Upper lobe of left lung (tissue), 6 donors: ENCODE measurements around the gene WIPF2. TPM values are rescaled to one million over a fixed set of nuclear protein-coding genes. Genes with fewer than 3 reads are reported as not detected.
A peak's percentile ranks its signal among the peaks of the same experiment; 100 is the strongest.

Source experiments
- ATAC-seq, 2 donors: fragments of 200-7000 bp; cut with Tn5 transposase; one replicate each; pipeline ENCODE4 v1.9.1; 2022; ENCODE audit warnings: mild to moderate bottlenecking in 2 of 2, moderate library complexity in 2 of 2; ENCODE audit not compliant: low FRiP score in 2 of 2
- DNase-seq, 2 donors: peaks; one replicate each; pipeline ENCODE4 v3.0.0-alpha.2; 2019 to 2020
- H3K27ac ChIP-seq, 4 donors: fragments of 200-600 bp; sonication (generic); one replicate each; pipeline ENCODE4 v1.5.1; 2016 to 2019
- H3K27me3 ChIP-seq, 4 donors: fragments of 200-600 bp; sonication (generic); one replicate each; pipeline ENCODE4 v1.5.1; 2017 to 2019
- H3K36me3 ChIP-seq, 4 donors: fragments of 200-600 bp; sonication (generic); one replicate each; pipeline ENCODE4 v1.5.1; 2016 to 2019
- H3K4me1 ChIP-seq, 4 donors: fragments of 200-600 bp; sonication (generic); one replicate each; pipeline ENCODE4 v1.5.1; 2018 to 2019
- H3K4me3 ChIP-seq, 4 donors: fragments of 200-600 bp; sonication (generic); one replicate each; pipeline ENCODE4 v1.5.1; 2017 to 2019; ENCODE audit warnings: mild to moderate bottlenecking in 2 of 4, moderate library complexity in 1 of 4
- H3K9me3 ChIP-seq, 4 donors: fragments of 200-600 bp; sonication (generic); one replicate each; pipeline ENCODE4 v1.5.1; 2018 to 2019
- CTCF ChIP-seq, 6 experiments: fragments of 450-650 bp in 4 of 6; fragments of 200-600 bp in 2 of 6; sonication (generic) in 2 of 6; IDR thresholded peaks; one replicate each; pipeline ENCODE4 v1.5.1; 2016 to 2019; ENCODE audit warnings: antibody characterized with exemption in 6 of 6
- EP300 ChIP-seq, 4 donors: sonication (generic); formaldehyde crosslinking; IDR thresholded peaks; one replicate each; pipeline ENCODE4 v1.5.1; 2017; ENCODE audit warnings: antibody characterized with exemption in 4 of 4, control low read depth in 2 of 4
- POLR2A ChIP-seq, 4 donors: fragments of 450-650 bp; IDR thresholded peaks; one replicate each; pipeline ENCODE4 v1.5.1; 2016 to 2017; ENCODE audit warnings: antibody characterized with exemption in 4 of 4, mild to moderate bottlenecking in 2 of 4
- POLR2AphosphoS5 ChIP-seq, 2 donors: sonication (generic); formaldehyde crosslinking; IDR thresholded peaks; one replicate each; pipeline ENCODE4 v1.5.1; 2017; ENCODE audit warnings: antibody characterized with exemption in 2 of 2
- WGBS, 2 donors: methylation state at CpG; one replicate each; pipeline ENCODE4 v1.1.5; 2017 to 2018; 5-methylcytosine and 5-hydroxymethylcytosine counted together
- total RNA-seq, 6 donors: library from RNA; depleted of rRNA in 4 of 6; stranded (reverse); fragments of >200 nt in 4 of 6; gene quantifications; one replicate each; pipeline versions ENCODE4 v1.1.0 to v1.2.1, GENCODE V29; 2016 to 2021
- donor health status: DM: no; HTN: no; CAD: no; lungs with moderate emphysema.
- donor health status: DM: no; HTN: yes; CAD: no; lungs with severe emphysema.

Gene WIPF2
- total RNA-seq, 6 donors from 2014 or later = 19.9 to 39.8 (median 26.2) TPM

- H3K4me1 ChIP-seq = peaks cover 14 to 21% (median 17%) of the 10 kb centered on the region in 4 donors
- DNase-seq = peak; percentile 83 to 97
- H3K36me3 ChIP-seq = peaks cover 0 to 31% (median 7%) of the 10 kb centered on the region in 4 donors
- H3K27ac ChIP-seq = peak within 1 kb of the TSS; percentile 52 to 74 (median 58)
- peak within 1 kb of the TSS in 3 of 4 donors; percentile 36 to 58 (median 54) for H3K4me3 ChIP-seq
- TF ChIP-seq EP300 (IDR thresholded peaks at IDR 0.05) (no peak), POLR2AphosphoS5 (IDR thresholded peaks at IDR 0.05) (no peak), POLR2A (IDR thresholded peaks at IDR 0.05) (peak in 1 of 4 donors; percentile 41), CTCF (IDR thresholded peaks at IDR 0.05) (no peak)
- ATAC-seq = peak; percentile 82 to 90
- WGBS, 2 donors = 5 to 6% methylated on average over 25 to 44 of the region's 57 CpGs
- H3K27me3 ChIP-seq = no peaks in the 10 kb centered on the region
- no peaks in the 10 kb centered on the region for H3K9me3 ChIP-seq
These were observed 41.7 kb upstream of the WIPF2 start, which contains the start of gene RAPGEFL1 for GRCh38 chr17:40177275-40177874. TSS of gene RAPGEFL1 (plus strand) at chr17:40177470. CDS start at chr17:40177862, 392 bp downstream.

- Histone ChIP-seq H3K27ac (peak overlapping the region in 2 of 4 donors; percentile 2 to 5), H3K4me3 (peak overlapping the region in 3 of 4 donors; percentile 36 to 58 (median 54)), H3K9me3 (no peaks in the 10 kb centered on the region), H3K27me3 (no peaks in the 10 kb centered on the region), H3K4me1 (peaks cover 14 to 21% (median 17%) of the 10 kb centered on the region in 4 donors), H3K36me3 (peaks cover 0 to 26% (median 3%) of the 10 kb centered on the region in 4 donors)
- DNase-seq = no peak
- WGBS, 2 donors = 30 to 67% methylated on average over 2 to 34 of the region's 46 CpGs
- TF ChIP-seq POLR2A (IDR thresholded peaks at IDR 0.05) (no peak), CTCF (IDR thresholded peaks at IDR 0.05) (no peak), POLR2AphosphoS5 (IDR thresholded peaks at IDR 0.05) (no peak), EP300 (IDR thresholded peaks at IDR 0.05) (no peak)
- no peak for ATAC-seq
These were observed 41.0 kb upstream of the WIPF2 start for GRCh38 chr17:40178021-40178601.

GRCh38 chr17:40178660-40179059 lies 40.4 kb upstream of the WIPF2 start:
- H3K27ac ChIP-seq = no peak overlapping the region
- peaks cover 14 to 21% (median 17%) of the 10 kb centered on the region in 4 donors for H3K4me1 ChIP-seq
- WGBS, 2 donors = 99 to 100% methylated on average over 4 to 7 of the region's 7 CpGs
- DNase-seq (no peak), ATAC-seq (no peak)
- no peak overlapping the region for H3K4me3 ChIP-seq
- TF ChIP-seq CTCF (IDR thresholded peaks at IDR 0.05) = no peak
- TF ChIP-seq EP300 (IDR thresholded peaks at IDR 0.05) = no peak
- TF ChIP-seq POLR2A (IDR thresholded peaks at IDR 0.05) = no peak
- no peak for TF ChIP-seq POLR2AphosphoS5 (IDR thresholded peaks at IDR 0.05)
- peaks cover 0 to 20% (median 3%) of the 10 kb centered on the region in 4 donors for H3K36me3 ChIP-seq
- no peaks in the 10 kb centered on the region for H3K27me3 ChIP-seq
- H3K9me3 ChIP-seq = no peaks in the 10 kb centered on the region

GRCh38 chr17:40179923-40180659 lies 39.0 kb upstream of the WIPF2 start:
- Histone ChIP-seq H3K36me3 (peaks cover 0 to 6% (median 0%) of the 10 kb centered on the region in 4 donors), H3K27me3 (no peaks in the 10 kb centered on the region), H3K9me3 (no peaks in the 10 kb centered on the region), H3K4me1 (peaks cover 14 to 21% (median 18%) of the 10 kb centered on the region in 4 donors), H3K4me3 (no peak overlapping the region), H3K27ac (peak overlapping the region in 1 of 4 donors; percentile 49)
- WGBS, 2 donors = 83 to 88% methylated on average over 6 of the region's 6 CpGs
- no peak for DNase-seq
- TF ChIP-seq POLR2AphosphoS5 (IDR thresholded peaks at IDR 0.05) (no peak), CTCF (IDR thresholded peaks at IDR 0.05) (no peak), POLR2A (IDR thresholded peaks at IDR 0.05) (no peak), EP300 (IDR thresholded peaks at IDR 0.05) (no peak)
- no peak for ATAC-seq
